ENCODE data around the gene CLDND1. TPM values are rescaled to one million over a fixed set of nuclear protein-coding genes. Genes with fewer than 3 reads are reported as not detected.
A peak's percentile ranks its signal among the peaks of the same experiment; 100 is the strongest.

Gene CLDND1
- total RNA-seq, 2 experiments from 2014 or later = 70.7 to 80.4 TPM

- peaks cover 20% of the 10 kb centered on the region for H3K79me2 ChIP-seq (ENCODE audit: insufficient read depth, low read depth, low read length)
- H3K9me3 ChIP-seq (ENCODE audit: low read length) = no peaks in the 10 kb centered on the region
- peaks cover 9% of the 10 kb centered on the region for H3K36me3 ChIP-seq (ENCODE audit: insufficient read depth, low read length)
- H3K4me2 ChIP-seq (ENCODE audit: low read length) = peak overlapping the region; percentile 38; the same call in 1 of the 2 replicates
- H3K4me1 ChIP-seq (ENCODE audit: insufficient read depth, low read length, poor library complexity, severe bottlenecking) = peaks cover 45% of the 10 kb centered on the region
- TF ChIP-seq EZH2phosphoT487 (IDR thresholded peaks at IDR 0.05; ENCODE audit: borderline replicate concordance, low read depth, low read length) = no peak
- no peak for TF ChIP-seq CTCF (conservative IDR thresholded peaks at IDR 0.05; ENCODE audit: low read length)
- no peak for DNase-seq (ENCODE audit: low spot score)
- H3K9me2 ChIP-seq (ENCODE audit: insufficient read depth, low read length) = no peaks in the 10 kb centered on the region
- POLR2A ChIA-PET = interaction anchor here (0.7 to 1.9 kb wide), 10 partner anchors 11 to 46 kb away, joined by 3 to 13 read pairs (median 4); no protein-coding TSS in a partner anchor
- no TSS peak for BruUV-seq (replicated peaks)
- intact Hi-C loops (cut with micrococcal nuclease; ENCODE audit: unreplicated experiment) = no loop called here
- H2AFZ ChIP-seq (ENCODE audit: low read length) = peak overlapping the region; percentile 79
- CTCF ChIA-PET (ENCODE audit: unreplicated experiment) = no interaction called here
- H3K27ac ChIP-seq (ENCODE audit: low read depth, low read length, poor library complexity, severe bottlenecking) = no peak overlapping the region
- H4K20me1 ChIP-seq (ENCODE audit: insufficient read depth, low read length) = peaks cover 14% of the 10 kb centered on the region; the same call in 1 of the 2 replicates
- H3K4me3 ChIP-seq (ENCODE audit: low read depth, low read length, poor library complexity, severe bottlenecking) = no peak overlapping the region
Measured at GRCh38 chr3:98525494-98525893, 2.8 kb upstream of the CLDND1 start.

- H2AFZ ChIP-seq (ENCODE audit: low read length) = peak overlapping the region; percentile 38; the same call in 1 of the 2 replicates
- H3K79me2 ChIP-seq (ENCODE audit: insufficient read depth, low read depth, low read length) = peaks cover 44% of the 10 kb centered on the region
- intact Hi-C loops (cut with micrococcal nuclease; ENCODE audit: unreplicated experiment) = loop anchor here (2.0 kb wide), 2 partner anchors 41 to 51 kb away; no protein-coding TSS in a partner anchor
Measured at GRCh38 chr3:98521897-98522543, 682 bp downstream of the CLDND1 start.

More at GRCh38 chr3:98521897-98522543, 682 bp downstream of the CLDND1 start:
- POLR2A ChIA-PET = interaction anchor here (0.6 to 2.1 kb wide), 10 partner anchors 8 to 377 kb away, joined by 3 to 30 read pairs (median 4); partner anchors contain the start of gene GPR15
- peak overlapping the region; percentile 17 for H3K27ac ChIP-seq (ENCODE audit: low read depth, low read length, poor library complexity, severe bottlenecking)
- H3K4me1 ChIP-seq (ENCODE audit: insufficient read depth, low read length, poor library complexity, severe bottlenecking) = peaks cover 29% of the 10 kb centered on the region
- peaks cover 14% of the 10 kb centered on the region; the same call in 1 of the 2 replicates for H4K20me1 ChIP-seq (ENCODE audit: insufficient read depth, low read length)
- H3K9me2 ChIP-seq (ENCODE audit: insufficient read depth, low read length) = no peaks in the 10 kb centered on the region
- DNase-seq (ENCODE audit: low spot score) = peak; percentile 55
- TF ChIP-seq CTCF (conservative IDR thresholded peaks at IDR 0.05; ENCODE audit: low read length) = no peak
- no peak for TF ChIP-seq EZH2phosphoT487 (IDR thresholded peaks at IDR 0.05; ENCODE audit: borderline replicate concordance, low read depth, low read length)
- H3K4me3 ChIP-seq (ENCODE audit: low read depth, low read length, poor library complexity, severe bottlenecking) = peak overlapping the region; percentile 83
- CTCF ChIA-PET (ENCODE audit: unreplicated experiment) = interaction anchor here (0.5 to 1.8 kb wide), 3 partner anchors 11 to 171 kb away, joined by 3 to 5 read pairs (median 3); no protein-coding TSS in a partner anchor
- H3K4me2 ChIP-seq (ENCODE audit: low read length) = peak overlapping the region; percentile 97
- TSS peak; percentile 69 for BruUV-seq (replicated peaks)
- no peaks in the 10 kb centered on the region for H3K9me3 ChIP-seq (ENCODE audit: low read length)
- H3K36me3 ChIP-seq (ENCODE audit: insufficient read depth, low read length) = peaks cover 42% of the 10 kb centered on the region
